Measurements from ENCODE around the gene FXN.
"Not testable (repeated sequence)": the region's sequence is repeated elsewhere in the genome, so short reads cannot be mapped to it uniquely, and the experiment has no call there.

The FXN gene

GRCh38 chr9:69107771-69108170, 72.2 kb downstream of the FXN start:
- in situ Hi-C loops (cut with MboI; ENCODE audit: low sequenced_read_pairs): no loop called here
- Histone ChIP-seq H3K4me3 (no peak overlapping the region), H3K4me1 (peaks cover 3% of the 10 kb centered on the region; the same call in 1 of the 2 replicates), H3K36me3 (replicated peaks) (no peaks in the 10 kb centered on the region), H3K9me3 (no peaks in the 10 kb centered on the region), H3K27me3 (ENCODE audit: low read depth) (no peaks in the 10 kb centered on the region)
- DNase-seq (ENCODE audit: low spot score in 2 of 2): no peak

- H3K4me3 ChIP-seq; in situ Hi-C loops (cut with MboI; ENCODE audit: low sequenced_read_pairs): not testable (repeated sequence)
These were observed 73.2 kb downstream of the FXN start for GRCh38 chr9:69108706-69109105.

GRCh38 chr9:69109152-69109551, 73.6 kb downstream of the FXN start:
- Histone ChIP-seq H3K4me1 (no peaks in the 10 kb centered on the region), H3K9me3 (no peaks in the 10 kb centered on the region), H3K27me3 (ENCODE audit: low read depth) (no peaks in the 10 kb centered on the region), H3K36me3 (replicated peaks) (no peaks in the 10 kb centered on the region), H3K4me3 (no peak overlapping the region)
- no peak for DNase-seq (ENCODE audit: low spot score in 2 of 2)
- in situ Hi-C loops (cut with MboI; ENCODE audit: low sequenced_read_pairs): no loop called here

More at GRCh38 chr9:69108706-69109105, 73.2 kb downstream of the FXN start:
- H3K36me3 ChIP-seq (replicated peaks); DNase-seq (ENCODE audit: low spot score in 2 of 2); H3K4me1 ChIP-seq; H3K9me3 ChIP-seq; H3K27me3 ChIP-seq (ENCODE audit: low read depth): not testable (repeated sequence)

- DNase-seq (ENCODE audit: low spot score in 2 of 2); H3K4me1 ChIP-seq; H3K36me3 ChIP-seq (replicated peaks); H3K4me3 ChIP-seq; H3K27me3 ChIP-seq (ENCODE audit: low read depth); H3K9me3 ChIP-seq; in situ Hi-C loops (cut with MboI; ENCODE audit: low sequenced_read_pairs): not testable (repeated sequence)
These were observed 77.1 kb downstream of the FXN start for GRCh38 chr9:69112646-69113045.

- no peaks in the 10 kb centered on the region for H3K4me1 ChIP-seq
- in situ Hi-C loops (cut with MboI; ENCODE audit: low sequenced_read_pairs): no loop called here
- H3K36me3 ChIP-seq (replicated peaks): no peaks in the 10 kb centered on the region
- no peaks in the 10 kb centered on the region for H3K27me3 ChIP-seq (ENCODE audit: low read depth)
- DNase-seq (ENCODE audit: low spot score in 2 of 2): no peak
- no peak overlapping the region for H3K4me3 ChIP-seq
- H3K9me3 ChIP-seq: no peaks in the 10 kb centered on the region
These were observed 80.1 kb downstream of the FXN start for GRCh38 chr9:69115621-69116020.

- H3K9me3 ChIP-seq: no peaks in the 10 kb centered on the region
- H3K36me3 ChIP-seq (replicated peaks): no peaks in the 10 kb centered on the region
- H3K27me3 ChIP-seq (ENCODE audit: low read depth): no peaks in the 10 kb centered on the region
- in situ Hi-C loops (cut with MboI; ENCODE audit: low sequenced_read_pairs): no loop called here
- peaks cover 6% of the 10 kb centered on the region for H3K4me1 ChIP-seq
- no peak for DNase-seq (ENCODE audit: low spot score in 2 of 2)
- H3K4me3 ChIP-seq: no peak overlapping the region
These were observed 83.1 kb downstream of the FXN start for GRCh38 chr9:69118656-69119055.

- Histone ChIP-seq H3K9me3 (no peaks in the 10 kb centered on the region), H3K36me3 (replicated peaks) (no peaks in the 10 kb centered on the region), H3K4me3 (peak overlapping the region; percentile 56), H3K4me1 (peaks cover 6% of the 10 kb centered on the region), H3K27me3 (ENCODE audit: low read depth) (no peaks in the 10 kb centered on the region)
- DNase-seq (ENCODE audit: low spot score in 2 of 2): peak; percentile 16 to 71
- in situ Hi-C loops (cut with MboI; ENCODE audit: low sequenced_read_pairs): no loop called here
These were observed 85.0 kb downstream of the FXN start for GRCh38 chr9:69120380-69121154.

- peaks cover 6% of the 10 kb centered on the region for H3K4me1 ChIP-seq
- DNase-seq (ENCODE audit: low spot score in 2 of 2): peak; percentile 46 to 76
- H3K9me3 ChIP-seq: no peaks in the 10 kb centered on the region
- H3K4me3 ChIP-seq: peak overlapping the region; percentile 56
- in situ Hi-C loops (cut with MboI; ENCODE audit: low sequenced_read_pairs): no loop called here
- no peaks in the 10 kb centered on the region for H3K36me3 ChIP-seq (replicated peaks)
- no peaks in the 10 kb centered on the region for H3K27me3 ChIP-seq (ENCODE audit: low read depth)
These were observed 85.9 kb downstream of the FXN start for GRCh38 chr9:69121155-69122081.

- no peaks in the 10 kb centered on the region for H3K27me3 ChIP-seq (ENCODE audit: low read depth)
- H3K4me1 ChIP-seq: peaks cover 6% of the 10 kb centered on the region
- peak overlapping the region; percentile 56 for H3K4me3 ChIP-seq
- DNase-seq (ENCODE audit: low spot score in 2 of 2): peak; percentile 61 to 78
- in situ Hi-C loops (cut with MboI; ENCODE audit: low sequenced_read_pairs): no loop called here
- H3K9me3 ChIP-seq: no peaks in the 10 kb centered on the region
- H3K36me3 ChIP-seq (replicated peaks): no peaks in the 10 kb centered on the region
These were observed 86.6 kb downstream of the FXN start for GRCh38 chr9:69122082-69122548.

- peak; percentile 38 to 57 for DNase-seq (ENCODE audit: low spot score in 2 of 2)
- peak overlapping the region; percentile 56 for H3K4me3 ChIP-seq
These were observed 87.1 kb downstream of the FXN start for GRCh38 chr9:69122549-69123141.

GRCh38 chr9:69130456-69131441, 95.2 kb downstream of the FXN start:
- no peak overlapping the region for H3K4me3 ChIP-seq
- in situ Hi-C loops (cut with MboI; ENCODE audit: low sequenced_read_pairs): no loop called here
- H3K4me1 ChIP-seq: peaks cover 6% of the 10 kb centered on the region
- no peaks in the 10 kb centered on the region for H3K9me3 ChIP-seq
- no peak for DNase-seq (ENCODE audit: low spot score in 2 of 2)
- H3K27me3 ChIP-seq (ENCODE audit: low read depth): no peaks in the 10 kb centered on the region
- H3K36me3 ChIP-seq (replicated peaks): no peaks in the 10 kb centered on the region

More at GRCh38 chr9:69122549-69123141, 87.1 kb downstream of the FXN start:
- H3K9me3 ChIP-seq: no peaks in the 10 kb centered on the region
- H3K4me1 ChIP-seq: peaks cover 6% of the 10 kb centered on the region
- in situ Hi-C loops (cut with MboI; ENCODE audit: low sequenced_read_pairs): no loop called here
- H3K27me3 ChIP-seq (ENCODE audit: low read depth): no peaks in the 10 kb centered on the region
- H3K36me3 ChIP-seq (replicated peaks): no peaks in the 10 kb centered on the region

GRCh38 chr9:69131682-69132081, 96.1 kb downstream of the FXN start:
- in situ Hi-C loops (cut with MboI; ENCODE audit: low sequenced_read_pairs): no loop called here
- H3K36me3 ChIP-seq (replicated peaks): no peaks in the 10 kb centered on the region
- H3K4me1 ChIP-seq: peaks cover 6% of the 10 kb centered on the region
- no peak overlapping the region for H3K4me3 ChIP-seq
- no peak for DNase-seq (ENCODE audit: low spot score in 2 of 2)
- H3K27me3 ChIP-seq (ENCODE audit: low read depth): no peaks in the 10 kb centered on the region
- no peaks in the 10 kb centered on the region for H3K9me3 ChIP-seq

GRCh38 chr9:69132361-69132760, 96.8 kb downstream of the FXN start:
- no peak for DNase-seq (ENCODE audit: low spot score in 2 of 2)
- Histone ChIP-seq H3K9me3 (no peaks in the 10 kb centered on the region), H3K4me3 (no peak overlapping the region), H3K36me3 (replicated peaks) (no peaks in the 10 kb centered on the region), H3K27me3 (ENCODE audit: low read depth) (no peaks in the 10 kb centered on the region), H3K4me1 (peaks cover 6% of the 10 kb centered on the region)
- in situ Hi-C loops (cut with MboI; ENCODE audit: low sequenced_read_pairs): no loop called here

All from HAP-1 (cell line).